ENCODE data around the gene ARHGEF6. TPM values are rescaled to one million over a fixed set of nuclear protein-coding genes. Genes with fewer than 3 reads are reported as not detected.
A peak's percentile ranks its signal among the peaks of the same experiment; 100 is the strongest.

The ARHGEF6 gene
- total RNA-seq, 2 donors from 2014 or later = 85.6 to 91.1 TPM

DNA sequence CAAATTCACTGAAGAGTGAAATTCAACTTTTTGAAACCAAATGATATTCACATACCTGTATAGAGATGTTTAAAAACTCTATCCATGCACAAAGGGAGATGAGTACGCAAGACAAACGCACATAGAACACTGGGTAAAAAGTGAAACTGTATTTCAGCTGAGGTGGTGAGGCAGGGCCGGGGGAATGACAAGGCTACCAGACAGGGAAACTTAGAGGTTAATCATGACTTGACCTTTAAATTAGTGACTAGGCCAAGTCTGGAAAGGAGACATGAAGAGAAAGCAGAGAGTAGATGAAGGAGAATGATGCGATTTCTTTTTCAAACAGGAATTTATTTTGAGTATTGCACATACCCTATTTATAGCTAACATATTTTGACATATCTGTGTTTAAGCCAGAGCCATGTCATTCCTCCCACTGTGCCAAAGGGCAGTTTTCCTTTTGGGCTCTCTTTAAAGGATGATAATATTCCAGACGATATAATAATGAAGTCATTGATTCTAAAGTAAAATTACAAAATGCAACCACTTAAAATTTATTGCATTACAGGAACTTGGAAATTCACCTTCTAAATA, 49.4 kb downstream of the ARHGEF6 start:
- H3K27ac Mint-ChIP-seq = no peak overlapping the region
- H3K9me3 Mint-ChIP-seq = no peaks in the 10 kb centered on the region
- peaks cover 2 to 14% of the 10 kb centered on the region in 2 donors for H3K36me3 Mint-ChIP-seq (ENCODE audit: insufficient read depth in 2 of 2)
- peaks cover 47% of the 10 kb centered on the region for H3K4me1 Mint-ChIP-seq (ENCODE audit: low read depth)
- H3K4me3 Mint-ChIP-seq = peak overlapping the region; percentile 31 to 47
- peaks cover 7% of the 10 kb centered on the region for H3K27me3 Mint-ChIP-seq (ENCODE audit: low read depth)
- peak in 1 of 2 donors; percentile 18 for DNase-seq
- peak; percentile 73 to 84 for ATAC-seq (replicated peaks in 1 of 2)

DNA sequence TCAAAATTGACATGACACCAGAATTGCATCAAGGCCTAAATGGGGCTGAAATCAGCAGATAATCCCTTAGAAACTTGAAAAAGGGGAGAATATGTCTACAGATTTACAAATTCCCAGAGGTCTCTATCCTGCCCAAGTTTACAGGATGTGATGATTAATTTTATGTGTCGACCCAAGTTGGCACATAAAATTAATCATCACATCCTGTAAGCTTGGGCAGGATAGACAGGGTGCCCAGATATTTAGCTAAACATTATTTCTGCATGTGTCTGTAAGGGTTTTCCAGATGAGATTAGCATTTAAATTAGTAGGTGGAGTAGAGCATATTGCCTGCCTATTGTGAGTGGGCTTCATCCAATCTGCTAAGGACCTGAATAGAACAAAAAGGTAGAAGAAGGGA, 52.3 kb downstream of the ARHGEF6 start:
- peaks cover 40% of the 10 kb centered on the region for H3K4me1 Mint-ChIP-seq (ENCODE audit: low read depth)
- no peak for ATAC-seq (replicated peaks in 1 of 2)
- H3K4me3 Mint-ChIP-seq = no peak overlapping the region
- H3K27me3 Mint-ChIP-seq (ENCODE audit: low read depth) = no peaks in the 10 kb centered on the region
- DNase-seq = no peak
- peaks cover 2 to 9% of the 10 kb centered on the region in 2 donors for H3K36me3 Mint-ChIP-seq (ENCODE audit: insufficient read depth in 2 of 2)
- no peaks in the 10 kb centered on the region for H3K9me3 Mint-ChIP-seq
- H3K27ac Mint-ChIP-seq = peak overlapping the region; percentile 50

DNA sequence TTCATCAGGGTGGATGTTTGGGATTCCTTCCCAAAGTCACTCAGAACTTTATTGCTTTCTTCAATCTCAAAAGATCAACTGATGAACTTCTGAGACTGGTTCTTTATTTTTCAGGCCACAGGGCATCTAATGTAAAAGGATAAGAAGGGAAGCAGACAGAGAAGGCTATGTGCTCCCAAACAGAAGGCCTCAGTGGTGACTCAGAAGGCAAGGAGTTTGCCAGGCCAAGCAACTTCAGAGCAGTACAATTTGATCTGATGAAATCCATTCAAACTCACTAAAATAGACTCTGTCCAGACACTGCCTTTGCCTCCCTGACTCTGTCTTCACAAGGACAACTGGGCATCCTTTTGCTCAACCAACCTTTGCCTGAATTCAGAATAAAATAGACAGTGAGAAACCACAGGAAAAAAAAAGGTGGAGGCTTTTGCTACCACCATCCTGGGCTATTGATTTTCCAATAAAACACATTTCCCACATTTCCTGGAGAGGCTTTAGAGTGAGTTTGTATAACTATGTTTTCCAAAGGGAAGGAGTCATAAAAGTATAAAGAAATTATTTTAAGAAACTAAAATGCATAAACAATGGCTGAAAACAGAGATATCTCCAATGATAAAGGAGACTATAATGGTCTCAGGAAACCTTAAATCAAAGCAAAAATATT, 55.2 kb downstream of the ARHGEF6 start:
- Mint-ChIP-seq H3K9me3 (peaks cover 0 to 2% of the 10 kb centered on the region in 2 donors), H3K27ac (peak overlapping the region; percentile 42), H3K36me3 (ENCODE audit: insufficient read depth in 2 of 2) (peaks cover 6 to 19% of the 10 kb centered on the region in 2 donors), H3K4me3 (no peak overlapping the region), H3K4me1 (ENCODE audit: low read depth) (peaks cover 22% of the 10 kb centered on the region), H3K27me3 (ENCODE audit: low read depth) (no peaks in the 10 kb centered on the region)
- ATAC-seq (replicated peaks in 1 of 2) = no peak
- no peak for DNase-seq

DNA sequence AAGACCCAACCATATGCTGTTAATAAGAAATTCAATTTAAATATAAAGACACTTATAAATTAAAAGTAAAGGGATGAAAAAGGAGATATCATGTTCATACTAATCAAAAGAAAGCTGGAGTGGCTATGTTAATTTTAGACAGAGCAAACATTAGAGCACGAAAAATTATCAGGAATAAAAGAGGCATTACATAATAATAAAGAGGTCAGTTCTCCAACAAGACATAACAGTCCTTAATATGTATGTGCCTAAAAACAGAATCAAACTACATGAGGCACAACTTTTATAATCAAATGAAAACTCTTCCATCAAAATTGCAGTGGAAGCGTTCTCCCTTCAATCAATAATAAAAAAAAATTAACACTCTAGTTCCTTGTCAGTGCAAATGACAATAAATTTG, 62.6 kb downstream of the ARHGEF6 start:
- ATAC-seq (replicated peaks in 1 of 2) (no peak), DNase-seq (no peak)
- H3K27me3 Mint-ChIP-seq (ENCODE audit: low read depth) = no peaks in the 10 kb centered on the region
- H3K4me1 Mint-ChIP-seq (ENCODE audit: low read depth) = peaks cover 57% of the 10 kb centered on the region
- H3K4me3 Mint-ChIP-seq = no peak overlapping the region
- peaks cover 3 to 10% of the 10 kb centered on the region in 2 donors for H3K36me3 Mint-ChIP-seq (ENCODE audit: insufficient read depth in 2 of 2)
- H3K27ac Mint-ChIP-seq = no peak overlapping the region
- H3K9me3 Mint-ChIP-seq = peaks cover 0 to 2% of the 10 kb centered on the region in 2 donors

DNA sequence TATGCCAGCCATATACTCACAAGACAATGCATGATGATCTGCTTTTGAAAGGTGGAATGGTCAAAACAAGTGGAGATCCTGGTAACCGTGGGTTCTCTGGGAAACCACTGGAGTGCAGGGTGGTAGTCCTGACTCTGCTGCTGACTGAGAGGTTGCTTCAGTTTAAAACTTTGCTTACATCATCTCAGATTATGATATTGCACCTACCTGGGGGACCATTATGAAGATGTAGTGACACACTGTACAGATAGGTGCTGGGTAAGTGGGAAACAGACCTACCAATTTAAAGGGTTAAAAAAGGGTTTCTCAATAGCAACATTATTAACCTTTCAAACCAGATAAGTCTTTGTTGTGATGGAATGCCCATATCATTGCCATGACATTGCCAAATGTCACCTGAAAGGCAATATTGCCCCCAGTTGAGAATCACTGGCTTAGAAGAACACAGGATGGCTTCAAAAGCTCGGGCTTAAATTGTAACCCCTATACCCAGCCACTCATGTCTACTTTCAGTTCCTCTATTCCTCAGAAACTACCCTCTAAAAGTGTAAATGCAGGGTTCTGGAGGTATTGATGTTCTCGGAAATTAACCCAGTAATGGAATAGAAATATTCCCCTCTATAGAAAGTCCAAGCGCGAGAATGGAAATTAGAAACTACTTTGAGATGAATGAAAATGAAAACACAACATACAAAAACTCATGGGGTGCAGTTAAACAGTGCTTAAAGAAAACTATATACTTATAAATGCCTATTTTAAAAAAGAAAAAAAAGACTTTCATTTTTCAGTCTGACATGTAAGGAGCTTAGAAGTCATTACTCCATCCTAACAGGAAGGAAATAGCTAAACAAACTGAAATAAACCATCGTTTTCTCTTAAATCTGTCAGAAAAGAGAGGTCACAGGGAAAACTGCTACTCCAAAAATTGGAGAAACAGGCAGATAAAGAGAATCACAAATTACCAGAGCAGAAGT, 65.8 kb downstream of the ARHGEF6 start:
- H3K27ac Mint-ChIP-seq = peak overlapping the region; percentile 98
- no peaks in the 10 kb centered on the region for H3K27me3 Mint-ChIP-seq (ENCODE audit: low read depth)
- ATAC-seq (replicated peaks in 1 of 2) = peak; percentile 46 to 57
- H3K4me1 Mint-ChIP-seq (ENCODE audit: low read depth) = peaks cover 76% of the 10 kb centered on the region
- H3K4me3 Mint-ChIP-seq = peak overlapping the region; percentile 58 to 86
- H3K9me3 Mint-ChIP-seq = no peaks in the 10 kb centered on the region
- no peaks in the 10 kb centered on the region for H3K36me3 Mint-ChIP-seq (ENCODE audit: insufficient read depth in 2 of 2)
- no peak for DNase-seq

DNA sequence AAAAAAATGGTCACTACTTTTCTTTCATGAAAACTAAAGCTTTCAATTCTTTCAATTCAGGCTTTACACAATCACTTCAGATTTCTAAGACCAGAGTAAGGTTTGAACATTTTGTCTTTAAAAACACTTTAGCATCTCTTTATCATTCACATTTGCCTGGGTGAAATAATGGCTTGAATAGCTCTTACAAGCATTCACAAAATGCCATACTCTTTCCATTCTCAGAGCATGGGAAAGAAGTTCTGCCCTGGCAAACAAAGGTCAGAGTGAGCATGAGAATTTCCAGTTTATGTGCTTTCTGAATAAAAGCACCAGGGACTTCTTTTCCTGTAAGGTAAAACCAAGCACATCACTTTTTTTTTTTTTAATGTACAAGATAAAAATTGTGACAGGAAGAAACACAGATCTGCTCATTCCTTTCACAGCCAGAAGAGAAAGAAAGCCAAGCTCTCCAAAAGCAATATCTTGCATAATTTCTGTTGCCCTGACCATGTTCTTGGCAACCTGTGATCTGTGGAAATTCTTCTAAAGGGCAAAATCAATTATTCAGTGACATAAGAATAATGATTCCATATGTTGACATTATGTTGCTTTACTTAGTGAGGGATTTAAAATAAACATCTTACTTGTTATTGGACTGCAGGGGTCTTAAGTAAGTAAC, 68.0 kb downstream of the ARHGEF6 start:
- Mint-ChIP-seq H3K27me3 (ENCODE audit: low read depth) (peaks cover 2% of the 10 kb centered on the region), H3K4me3 (no peak overlapping the region), H3K4me1 (ENCODE audit: low read depth) (peaks cover 74% of the 10 kb centered on the region), H3K9me3 (no peaks in the 10 kb centered on the region), H3K36me3 (ENCODE audit: insufficient read depth in 2 of 2) (peaks cover 1% of the 10 kb centered on the region in 2 donors), H3K27ac (peak overlapping the region; percentile 76)
- ATAC-seq (replicated peaks in 1 of 2) = no peak
- DNase-seq = no peak

DNA sequence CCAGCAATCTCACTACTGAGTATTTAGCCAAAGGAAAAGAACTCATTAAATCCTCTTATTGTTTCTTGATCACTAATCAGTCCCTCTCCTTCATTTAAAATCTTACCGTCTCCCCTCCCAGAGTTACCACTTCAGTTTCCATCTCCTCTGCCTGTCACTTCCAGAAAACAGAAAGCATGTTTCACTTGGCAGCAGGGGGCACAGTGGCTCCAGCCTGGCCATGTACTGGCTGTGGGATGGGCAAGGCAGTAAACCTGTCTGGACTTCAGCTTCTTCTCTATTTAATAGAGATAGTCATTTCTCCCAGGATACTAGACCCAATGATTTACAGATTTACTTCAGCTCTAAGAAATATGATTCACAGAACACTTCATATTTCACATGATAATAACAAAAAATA, 69.6 kb downstream of the ARHGEF6 start:
- ATAC-seq (replicated peaks in 1 of 2) (peak in 1 of 2 donors; percentile 41), DNase-seq (no peak)
- peaks cover 62% of the 10 kb centered on the region for H3K4me1 Mint-ChIP-seq (ENCODE audit: low read depth)
- H3K9me3 Mint-ChIP-seq = no peaks in the 10 kb centered on the region
- peak overlapping the region; percentile 98 for H3K27ac Mint-ChIP-seq
- H3K27me3 Mint-ChIP-seq (ENCODE audit: low read depth) = peaks cover 7% of the 10 kb centered on the region
- H3K36me3 Mint-ChIP-seq (ENCODE audit: insufficient read depth in 2 of 2) = peaks cover 6 to 7% of the 10 kb centered on the region in 2 donors
- peak overlapping the region in 1 of 2 donors; percentile 80 for H3K4me3 Mint-ChIP-seq

DNA sequence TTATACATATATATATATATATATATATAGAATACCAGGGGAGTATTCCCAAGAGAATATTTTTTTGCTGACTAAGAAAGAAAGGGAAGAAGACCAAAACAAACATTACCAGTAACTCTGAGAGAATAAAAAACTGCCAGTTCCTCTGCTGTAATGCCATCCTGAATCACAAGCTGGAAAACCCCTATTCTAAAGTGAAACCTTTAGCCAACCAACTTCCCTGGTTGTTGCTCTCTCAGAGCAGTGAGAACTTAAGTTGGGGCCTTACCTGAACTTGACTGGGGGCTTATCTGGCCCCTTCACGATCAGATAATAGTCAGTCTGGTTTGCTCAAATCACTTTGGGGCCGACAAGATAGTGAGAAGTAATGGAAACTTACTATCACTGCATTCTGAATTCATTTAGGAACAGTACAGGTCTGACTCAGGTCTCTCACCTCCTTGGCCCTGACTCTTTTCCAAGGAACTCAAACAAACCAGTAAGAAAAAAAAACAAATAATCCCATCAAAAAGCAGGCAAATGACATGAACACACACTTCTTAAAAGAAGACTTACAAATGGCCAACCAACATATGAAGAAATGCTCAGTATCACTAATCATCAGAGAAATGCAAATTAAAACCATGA, 70.3 kb downstream of the ARHGEF6 start:
- ATAC-seq (replicated peaks in 1 of 2) = peak; percentile 74 to 82
- H3K27me3 Mint-ChIP-seq (ENCODE audit: low read depth) = peaks cover 7% of the 10 kb centered on the region
- peak overlapping the region; percentile 98 for H3K27ac Mint-ChIP-seq
- H3K4me1 Mint-ChIP-seq (ENCODE audit: low read depth) = peaks cover 56% of the 10 kb centered on the region
- peak overlapping the region in 1 of 2 donors; percentile 80 for H3K4me3 Mint-ChIP-seq
- peaks cover 6 to 7% of the 10 kb centered on the region in 2 donors for H3K36me3 Mint-ChIP-seq (ENCODE audit: insufficient read depth in 2 of 2)
- peak in 1 of 2 donors; percentile 35 for DNase-seq
- no peaks in the 10 kb centered on the region for H3K9me3 Mint-ChIP-seq

DNA sequence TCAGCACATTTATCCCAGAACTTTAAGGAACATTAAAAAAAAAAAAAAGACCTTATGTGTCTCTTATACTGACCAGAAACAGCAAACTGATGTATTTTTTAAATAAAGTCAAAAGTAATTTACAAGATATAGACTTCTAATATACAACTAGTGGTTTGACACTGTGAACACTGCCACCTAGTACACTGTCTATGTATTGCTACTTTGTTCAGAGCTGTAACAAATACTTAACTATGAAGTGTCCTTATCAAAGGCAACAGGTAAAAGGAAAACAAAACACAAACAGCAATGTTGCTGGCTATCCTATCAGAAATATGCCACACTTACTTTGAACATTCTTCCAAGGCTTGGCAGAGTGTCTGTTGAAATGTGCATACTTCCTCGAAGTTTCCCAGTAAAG, 72.4 kb downstream of the ARHGEF6 start:
- H3K27ac Mint-ChIP-seq = no peak overlapping the region
- no peaks in the 10 kb centered on the region for H3K9me3 Mint-ChIP-seq
- no peak overlapping the region for H3K4me3 Mint-ChIP-seq
- H3K4me1 Mint-ChIP-seq (ENCODE audit: low read depth) = peaks cover 56% of the 10 kb centered on the region
- peaks cover 12 to 17% of the 10 kb centered on the region in 2 donors for H3K36me3 Mint-ChIP-seq (ENCODE audit: insufficient read depth in 2 of 2)
- DNase-seq (no peak), ATAC-seq (replicated peaks in 1 of 2) (no peak)
- H3K27me3 Mint-ChIP-seq (ENCODE audit: low read depth) = peaks cover 7% of the 10 kb centered on the region

DNA sequence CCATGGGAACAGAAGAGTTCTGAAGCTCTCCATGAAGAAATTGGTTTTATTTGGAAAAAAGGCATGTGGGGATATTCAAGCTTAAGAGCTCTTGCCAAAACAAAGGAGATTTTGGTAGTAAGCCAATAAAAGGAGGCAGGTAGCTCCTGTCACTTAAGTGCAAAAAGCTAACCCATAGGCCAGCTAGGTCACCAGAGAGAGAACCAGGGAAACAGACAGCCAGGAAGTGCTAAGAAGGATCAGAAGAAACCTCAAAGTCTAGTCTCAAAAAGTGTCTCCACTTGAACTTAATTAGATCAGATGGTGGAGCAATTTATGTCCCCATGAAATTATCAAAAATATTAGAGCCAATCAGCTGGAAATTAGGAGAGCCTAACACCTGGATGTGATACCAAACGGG, 83.6 kb downstream of the ARHGEF6 start:
- peaks cover 11 to 40% of the 10 kb centered on the region in 2 donors for H3K36me3 Mint-ChIP-seq (ENCODE audit: insufficient read depth in 2 of 2)
- H3K27me3 Mint-ChIP-seq (ENCODE audit: low read depth) = peaks cover 5% of the 10 kb centered on the region
- H3K4me3 Mint-ChIP-seq = peak overlapping the region in 1 of 2 donors; percentile 52
- H3K9me3 Mint-ChIP-seq = peaks cover 0 to 3% of the 10 kb centered on the region in 2 donors
- ATAC-seq (replicated peaks in 1 of 2) (no peak), DNase-seq (no peak)
- H3K27ac Mint-ChIP-seq = peak overlapping the region; percentile 88
- peaks cover 52% of the 10 kb centered on the region for H3K4me1 Mint-ChIP-seq (ENCODE audit: low read depth)

DNA sequence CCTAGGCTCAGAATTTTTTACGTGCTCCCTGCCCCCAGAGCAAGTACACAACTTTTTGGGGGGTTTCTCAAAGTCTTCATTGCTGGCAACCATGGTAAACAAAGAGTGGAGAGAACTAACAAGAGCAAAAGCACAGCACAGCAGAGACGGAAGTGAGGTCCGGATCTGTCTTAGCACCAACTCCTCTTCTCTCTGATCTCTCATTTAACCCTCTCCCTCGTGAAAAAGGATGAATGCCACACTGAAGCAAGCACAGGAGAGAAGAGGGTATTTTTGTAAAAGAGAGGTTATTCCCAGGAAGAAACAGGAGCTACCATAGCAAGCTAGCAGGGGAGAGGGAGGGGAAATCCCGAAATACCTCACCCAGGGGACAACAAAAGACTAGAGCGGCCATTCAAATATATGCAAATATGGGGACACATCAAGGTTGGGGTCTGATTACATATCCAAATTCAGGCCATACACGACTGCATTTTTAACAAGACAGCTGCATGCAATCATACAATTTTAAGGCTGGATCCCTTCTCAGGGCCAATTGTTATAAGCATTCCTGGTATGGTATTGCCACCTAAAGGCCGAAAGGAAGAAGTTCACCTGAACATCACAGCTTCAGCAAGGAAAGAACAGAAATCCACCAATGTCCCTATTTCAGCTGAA, 86.2 kb downstream of the ARHGEF6 start:
- Mint-ChIP-seq H3K4me1 (ENCODE audit: low read depth) (peaks cover 75% of the 10 kb centered on the region), H3K4me3 (peak overlapping the region; percentile 75 to 82), H3K36me3 (ENCODE audit: insufficient read depth in 2 of 2) (peaks cover 10 to 23% of the 10 kb centered on the region in 2 donors), H3K9me3 (peaks cover 0 to 3% of the 10 kb centered on the region in 2 donors), H3K27ac (peak overlapping the region; percentile 96), H3K27me3 (ENCODE audit: low read depth) (peaks cover 12% of the 10 kb centered on the region)
- DNase-seq = no peak
- peak; percentile 71 to 79 for ATAC-seq (replicated peaks in 1 of 2)

DNA sequence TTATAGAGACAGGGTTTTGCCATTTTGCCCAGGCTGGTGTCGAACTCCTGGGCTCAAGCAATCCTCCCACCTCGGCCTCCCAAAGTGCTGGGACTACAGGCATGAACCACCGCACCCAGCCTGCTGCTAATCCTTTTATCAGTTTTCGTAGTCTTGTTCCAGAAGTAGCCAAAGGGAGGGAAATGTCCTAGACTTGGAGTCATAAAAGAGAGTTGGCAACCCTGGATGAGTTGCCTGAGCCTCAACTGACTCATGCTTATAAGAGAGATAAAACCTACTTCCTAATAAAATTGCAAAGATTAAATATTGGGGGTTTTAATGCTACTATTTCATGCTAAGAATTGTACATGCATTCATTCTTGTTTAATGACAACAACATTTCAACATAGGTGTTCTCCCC, 88.5 kb downstream of the ARHGEF6 start:
- no peak for ATAC-seq (replicated peaks in 1 of 2)
- Mint-ChIP-seq H3K27ac (peak overlapping the region; percentile 78), H3K4me3 (no peak overlapping the region), H3K4me1 (ENCODE audit: low read depth) (peaks cover 88% of the 10 kb centered on the region), H3K36me3 (ENCODE audit: insufficient read depth in 2 of 2) (peaks cover 8 to 16% of the 10 kb centered on the region in 2 donors), H3K9me3 (no peaks in the 10 kb centered on the region), H3K27me3 (ENCODE audit: low read depth) (peaks cover 12% of the 10 kb centered on the region)
- no peak for DNase-seq
